Lower lobe of right lung (tissue), 2 donors: ENCODE measurements around the gene SMYD1. TPM values are rescaled to one million over a fixed set of nuclear protein-coding genes. Genes with fewer than 3 reads are reported as not detected.

Experiments used
- ATAC-seq, 2 donors: fragments of 200-7000 bp; cut with Tn5 transposase; one replicate each; pipeline ENCODE4 v1.9.1; 2020 to 2022; ENCODE audit warnings: mild to moderate bottlenecking in 2 of 2, moderate library complexity in 2 of 2
- DNase-seq: peaks from one replicate; pipeline ENCODE4 v3.0.0-alpha.2; 2020
- H3K27ac ChIP-seq: fragments of 200-600 bp; one replicate; pipeline ENCODE4 v1.8.0; 2022
- H3K27me3 ChIP-seq: fragments of 200-600 bp; one replicate; pipeline ENCODE4 v1.8.0; 2022; ENCODE audit warnings: low read depth
- H3K36me3 ChIP-seq: fragments of 200-600 bp; one replicate; pipeline ENCODE4 v1.8.0; 2022; ENCODE audit warnings: mild to moderate bottlenecking
- H3K4me1 ChIP-seq: fragments of 200-600 bp; one replicate; pipeline ENCODE4 v1.8.0; 2022
- H3K4me3 ChIP-seq: fragments of 200-600 bp; one replicate; pipeline ENCODE4 v1.8.0; 2022; ENCODE audit warnings: mild to moderate bottlenecking
- H3K9me3 ChIP-seq: fragments of 200-600 bp; one replicate; pipeline ENCODE4 v1.8.0; 2022
- CTCF ChIP-seq: fragments of 200-600 bp; IDR thresholded peaks from one replicate; pipeline ENCODE4 v1.8.0; 2022; ENCODE audit warnings: antibody characterized with exemption, mild to moderate bottlenecking
- intact Hi-C: fragments of 100-400 bp; cut with DNase I; formaldehyde crosslinking; loops from one replicate; pipeline ENCODE4 v1.11.0; 2022
- total RNA-seq: library from RNA; stranded (reverse); fragmentation: NEBNext Ultra II Directional; extraction: Animal tissue kit (Norgen Biotek cat#: 25700); gene quantifications from one replicate; pipeline ENCODE4 v1.2.1, GENCODE V29; 2021
- donor health status: DM: no; HTN: yes; CAD: no; lungs with severe emphysema.

The SMYD1 gene
- total RNA-seq, 1 donor from 2014 or later = not detected

- Histone ChIP-seq H3K4me1 (no peaks in the 10 kb centered on the region), H3K27me3 (no peaks in the 10 kb centered on the region), H3K9me3 (no peaks in the 10 kb centered on the region), H3K36me3 (no peaks in the 10 kb centered on the region), H3K27ac (no peak overlapping the region), H3K4me3 (no peak overlapping the region)
- DNase-seq (no peak), ATAC-seq (no peak)
- intact Hi-C loops = no loop called here
- TF ChIP-seq CTCF = no peak
These were observed 63.8 kb downstream of the SMYD1 start for GRCh38 chr2:88131201-88131998.

- no peak overlapping the region for H3K27ac ChIP-seq
- TF ChIP-seq CTCF = no peak
- DNase-seq (no peak), ATAC-seq (no peak)
- H3K4me3 ChIP-seq = no peak overlapping the region
- intact Hi-C loops = no loop called here
- no peaks in the 10 kb centered on the region for H3K27me3 ChIP-seq
- H3K9me3 ChIP-seq = no peaks in the 10 kb centered on the region
- H3K4me1 ChIP-seq = no peaks in the 10 kb centered on the region
- H3K36me3 ChIP-seq = no peaks in the 10 kb centered on the region
These were observed 64.4 kb downstream of the SMYD1 start for GRCh38 chr2:88131999-88132368.

GRCh38 chr2:88133875-88134274 is 66.2 kb downstream of the SMYD1 start:
- no peak for DNase-seq
- H3K27me3 ChIP-seq = no peaks in the 10 kb centered on the region
- no peak overlapping the region for H3K4me3 ChIP-seq
- no peak overlapping the region for H3K27ac ChIP-seq
- TF ChIP-seq CTCF = no peak
- no peaks in the 10 kb centered on the region for H3K9me3 ChIP-seq
- H3K4me1 ChIP-seq = no peaks in the 10 kb centered on the region
- ATAC-seq = no peak
- H3K36me3 ChIP-seq = no peaks in the 10 kb centered on the region
- intact Hi-C loops = no loop called here

- TF ChIP-seq CTCF = no peak
- intact Hi-C loops = no loop called here
- H3K27me3 ChIP-seq = no peaks in the 10 kb centered on the region
- H3K9me3 ChIP-seq = peaks cover under 1% of the 10 kb centered on the region
- no peaks in the 10 kb centered on the region for H3K4me1 ChIP-seq
- H3K27ac ChIP-seq = no peak overlapping the region
- ATAC-seq = no peak
- H3K36me3 ChIP-seq = no peaks in the 10 kb centered on the region
- no peak overlapping the region for H3K4me3 ChIP-seq
- DNase-seq = no peak
These were observed 69.2 kb downstream of the SMYD1 start for GRCh38 chr2:88136817-88137216.

- TF ChIP-seq CTCF = no peak
- no peak overlapping the region for H3K4me3 ChIP-seq
- no peak for ATAC-seq
- H3K27ac ChIP-seq = no peak overlapping the region
- H3K4me1 ChIP-seq = no peaks in the 10 kb centered on the region
- no peaks in the 10 kb centered on the region for H3K27me3 ChIP-seq
- intact Hi-C loops = no loop called here
- H3K36me3 ChIP-seq = no peaks in the 10 kb centered on the region
- peaks cover 5% of the 10 kb centered on the region for H3K9me3 ChIP-seq
- DNase-seq = no peak
These were observed 70.2 kb downstream of the SMYD1 start for GRCh38 chr2:88137833-88138232.
